PC-9 (cell line): ENCODE measurements around the gene MS4A7.

Experiments
- CTCF ChIP-seq: fragments of 200-600 bp; sonication (generic); conservative IDR thresholded peaks from 2 replicates; pipeline ENCODE4 v1.6.1; 2017; ENCODE audit warnings: mixed run types, antibody characterized with exemption, mild to moderate bottlenecking, moderate library complexity
- EZH2 ChIP-seq: fragments of 200-600 bp; sonication (generic); IDR thresholded peaks from 2 replicates; pipeline ENCODE4 v1.8.0; 2017; ENCODE audit warnings: antibody characterized with exemption, low read depth

GRCh38 chr11:60344146-60344545 is 34.2 kb upstream of the MS4A7 start:
- TF ChIP-seq CTCF (no peak), EZH2 (no peak)
